ENCODE data around the gene FAR2. TPM values are rescaled to one million over a fixed set of nuclear protein-coding genes. Genes with fewer than 3 reads are reported as not detected.

FAR2 gene
- total and polyA plus RNA-seq, 2 donors (not counting 3 experiments of a cell fraction or from before 2014, with no cell fraction given), result 32.3 to 61.7 TPM

DNA sequence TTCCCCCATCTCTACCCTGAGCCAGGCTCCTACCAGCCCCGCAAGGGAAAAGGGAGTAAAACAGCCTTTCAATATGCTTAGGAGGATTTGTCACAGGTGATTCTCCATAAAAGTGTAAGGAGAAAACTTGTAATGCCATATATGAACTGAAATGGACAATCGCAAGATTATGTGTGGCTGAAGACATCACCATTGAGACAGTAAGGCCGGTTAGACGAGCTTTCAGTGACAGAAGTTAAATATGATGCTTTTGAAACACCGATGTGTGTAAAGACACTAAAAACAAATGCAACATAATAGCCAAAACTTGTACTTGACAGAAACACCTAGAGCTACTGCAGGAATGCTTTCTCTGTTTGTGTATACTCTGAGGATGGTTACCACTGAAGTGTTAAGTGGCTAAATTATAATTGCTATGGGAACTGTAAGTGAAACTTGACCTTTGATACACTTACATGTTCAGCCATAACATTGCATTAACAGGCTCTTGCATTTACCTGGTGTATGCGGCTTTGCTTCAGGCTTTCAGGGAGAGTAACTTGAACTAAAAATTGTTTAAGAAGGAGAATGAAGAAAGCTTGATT lies 42.3 kb downstream of the FAR2 start:
- Histone ChIP-seq H3K4me3 (replicated peaks in 1 of 3; ENCODE audit: insufficient read depth in 1 of 3, low read depth in 1 of 3, low read length in 3 of 3) (no peak overlapping the region), H3K79me2 (ENCODE audit: control insufficient read depth, insufficient read depth, low read length) (peaks cover 3% of the 10 kb centered on the region), H3K9ac (replicated peaks; ENCODE audit: extremely low read depth, insufficient read depth, low read length) (no peak overlapping the region), H3K4me2 (ENCODE audit: insufficient read depth, low read length) (no peak overlapping the region), H3K27me3 (ENCODE audit: control insufficient read depth in 2 of 2, insufficient read depth in 2 of 2, low read length in 2 of 2) (no peaks in the 10 kb centered on the region), H3K4me1 (ENCODE audit: control insufficient read depth, extremely low read depth, insufficient read depth, low read length) (no peaks in the 10 kb centered on the region), H3K36me3 (ENCODE audit: control insufficient read depth in 2 of 2, extremely low read depth in 1 of 2, insufficient read depth in 2 of 2, low read length in 2 of 2) (no peaks in the 10 kb centered on the region), H3K9me1 (replicated peaks; ENCODE audit: control insufficient read depth, extremely low read depth, insufficient read depth, low read length) (no peaks in the 10 kb centered on the region), H3K9me3 (replicated peaks; ENCODE audit: control insufficient read depth, insufficient read depth, low read length) (no peaks in the 10 kb centered on the region), H4K20me1 (replicated peaks; ENCODE audit: control insufficient read depth, extremely low read depth, insufficient read depth, low read length) (no peaks in the 10 kb centered on the region), H2AFZ (ENCODE audit: low read depth, low read length) (no peak overlapping the region), H3K27ac (ENCODE audit: insufficient read depth, low read depth, low read length) (no peak overlapping the region)
- CTCF ChIA-PET, result interaction anchor here (1.3 kb wide), 1 partner anchor 49 kb away, joined by 3 read pairs; no protein-coding TSS in a partner anchor
- POLR2A ChIA-PET, result no interaction called here
- FAIRE-seq (no peak), DNase-seq (ENCODE audit: low read depth, low spot score) (no peak)
- TF ChIP-seq, protein P1, sequence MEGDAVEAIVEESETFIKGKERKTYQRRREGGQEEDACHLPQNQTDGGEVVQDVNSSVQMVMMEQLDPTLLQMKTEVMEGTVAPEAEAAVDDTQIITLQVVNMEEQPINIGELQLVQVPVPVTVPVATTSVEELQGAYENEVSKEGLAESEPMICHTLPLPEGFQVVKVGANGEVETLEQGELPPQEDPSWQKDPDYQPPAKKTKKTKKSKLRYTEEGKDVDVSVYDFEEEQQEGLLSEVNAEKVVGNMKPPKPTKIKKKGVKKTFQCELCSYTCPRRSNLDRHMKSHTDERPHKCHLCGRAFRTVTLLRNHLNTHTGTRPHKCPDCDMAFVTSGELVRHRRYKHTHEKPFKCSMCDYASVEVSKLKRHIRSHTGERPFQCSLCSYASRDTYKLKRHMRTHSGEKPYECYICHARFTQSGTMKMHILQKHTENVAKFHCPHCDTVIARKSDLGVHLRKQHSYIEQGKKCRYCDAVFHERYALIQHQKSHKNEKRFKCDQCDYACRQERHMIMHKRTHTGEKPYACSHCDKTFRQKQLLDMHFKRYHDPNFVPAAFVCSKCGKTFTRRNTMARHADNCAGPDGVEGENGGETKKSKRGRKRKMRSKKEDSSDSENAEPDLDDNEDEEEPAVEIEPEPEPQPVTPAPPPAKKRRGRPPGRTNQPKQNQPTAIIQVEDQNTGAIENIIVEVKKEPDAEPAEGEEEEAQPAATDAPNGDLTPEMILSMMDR (IDR thresholded peaks at IDR 0.05; ENCODE audit: extremely low read depth in 1 of 2, insufficient read depth in 1 of 2, low read depth in 1 of 2, low read length in 2 of 2), result no peak
- TF ChIP-seq POLR2AphosphoS5 (IDR thresholded peaks at IDR 0.05; ENCODE audit: insufficient read depth, low read depth, low read length) (no peak), GATA2 (IDR thresholded peaks at IDR 0.05; ENCODE audit: insufficient read depth, insufficient read length, low read depth, low read length) (no peak), MYC (IDR thresholded peaks at IDR 0.05; ENCODE audit: low read depth, low read length) (no peak), FOS (IDR thresholded peaks at IDR 0.05; ENCODE audit: borderline replicate concordance, insufficient read depth, low read length) (no peak), EZH2 (IDR thresholded peaks at IDR 0.05; ENCODE audit: borderline replicate concordance, low read depth, low read length, severe bottlenecking) (no peak), POLR2A (IDR thresholded peaks at IDR 0.05; ENCODE audit: low read depth, low read length) (no peak), JUN (IDR thresholded peaks at IDR 0.05; ENCODE audit: borderline replicate concordance, insufficient read depth, insufficient read length, low read depth) (no peak)
- TF ChIP-seq, protein P2, sequence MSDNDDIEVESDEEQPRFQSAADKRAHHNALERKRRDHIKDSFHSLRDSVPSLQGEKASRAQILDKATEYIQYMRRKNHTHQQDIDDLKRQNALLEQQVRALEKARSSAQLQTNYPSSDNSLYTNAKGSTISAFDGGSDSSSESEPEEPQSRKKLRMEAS (IDR thresholded peaks at IDR 0.05; ENCODE audit: insufficient read depth, insufficient read length), result no peak
- intact Hi-C loops (cut with micrococcal nuclease), result no loop called here
- dilution Hi-C loops (cut with MboI; ENCODE audit: extremely low pct_ligation_motif_present, low sequenced_read_pairs), result no loop called here
- BruUV-seq (replicated peaks), result no TSS peak

Data from endothelial cell of umbilical vein (primary cell).